Germinal center (tissue), 1 donor: ENCODE measurements around the gene TCHHL1.

Source experiments
- DNase-seq: peaks from one replicate; pipeline ENCODE4 v3.0.0; 2012; ENCODE audit warnings: mixed read lengths, low spot score

TCHHL1 gene

GRCh38 chr1:152089014-152089674 lies at the start of gene TCHHL1:
Gene TCHHL1, minus strand, starts transcription at chr1:152089064. Its CDS starts 921 bp downstream, at chr1:152088143.
- no peak for DNase-seq

- DNase-seq, result no peak
These were observed 48.4 kb upstream of the TCHHL1 start for GRCh38 chr1:152137215-152137614.

GRCh38 chr1:152130186-152130585 lies 41.3 kb upstream of the TCHHL1 start:
- DNase-seq, result no peak

GRCh38 chr1:152127673-152128072 lies 38.8 kb upstream of the TCHHL1 start:
- no peak for DNase-seq

GRCh38 chr1:152125834-152126443 lies 37.1 kb upstream of the TCHHL1 start:
- DNase-seq, result no peak

- DNase-seq, result no peak
These were observed 30.1 kb upstream of the TCHHL1 start for GRCh38 chr1:152118915-152119314.

GRCh38 chr1:152115344-152115743 lies 26.5 kb upstream of the TCHHL1 start, which contains the start of gene TCHH:
Gene TCHH, minus strand, starts transcription at chr1:152115444. Its CDS starts 1,364 bp downstream, at chr1:152114080.
- DNase-seq, result no peak

GRCh38 chr1:152112885-152113432 lies 24.1 kb upstream of the TCHHL1 start:
- DNase-seq, result no peak

GRCh38 chr1:152112101-152112884 lies 23.4 kb upstream of the TCHHL1 start:
- no peak for DNase-seq

GRCh38 chr1:152111515-152111968 lies 22.7 kb upstream of the TCHHL1 start:
- DNase-seq, result no peak

- DNase-seq, result peak; percentile 26
These were observed 22.1 kb upstream of the TCHHL1 start for GRCh38 chr1:152110860-152111514.

- no peak for DNase-seq
These were observed 21.5 kb upstream of the TCHHL1 start for GRCh38 chr1:152110365-152110859.

- DNase-seq, result no peak
These were observed 21.1 kb upstream of the TCHHL1 start for GRCh38 chr1:152109998-152110294.

GRCh38 chr1:152109231-152109997 lies 20.6 kb upstream of the TCHHL1 start:
- DNase-seq, result no peak

GRCh38 chr1:152108882-152109222 lies 20.0 kb upstream of the TCHHL1 start:
- DNase-seq, result no peak

GRCh38 chr1:152107984-152108881 lies 19.4 kb upstream of the TCHHL1 start:
- no peak for DNase-seq

- DNase-seq, result no peak
These were observed 18.4 kb upstream of the TCHHL1 start for GRCh38 chr1:152107031-152107983.

- DNase-seq, result no peak
These were observed 16.0 kb upstream of the TCHHL1 start for GRCh38 chr1:152104854-152105253.

GRCh38 chr1:152096931-152097330 lies 8.1 kb upstream of the TCHHL1 start:
- no peak for DNase-seq
